ENCODE results near the gene KIAA1217.

GRCh38 chr10:24571870-24572450 is 363.0 kb downstream of the KIAA1217 start:
- TF ChIP-seq CTCF (conservative IDR thresholded peaks at IDR 0.05; ENCODE audit: low read length): no peak
- TF ChIP-seq EZH2phosphoT487 (IDR thresholded peaks at IDR 0.05; ENCODE audit: borderline replicate concordance): no peak
